ENCODE measurements around the gene TMEM200A.

- TF ChIP-seq POLR2A (IDR thresholded peaks at IDR 0.05) (no peak), CTCF (IDR thresholded peaks at IDR 0.05) (no peak)
Measured at GRCh38 chr6:130411481-130411880, 45.7 kb downstream of the TMEM200A start.

Data from testis (tissue), 2 donors.